Right lobe of liver (tissue), 6 donors: ENCODE data around the gene SLC38A8. TPM values are rescaled to one million over a fixed set of nuclear protein-coding genes. Genes with fewer than 3 reads are reported as not detected.

Experiments
- ATAC-seq, 4 donors: fragments of 200-7000 bp; cut with Tn5 transposase; one replicate each; pipeline ENCODE4 v1.9.1; 2020; ENCODE audit warnings: mild to moderate bottlenecking in 4 of 4, moderate library complexity in 4 of 4
- DNase-seq, 3 donors: peaks; one replicate each; pipeline ENCODE4 v3.0.0-alpha.2; 2020
- H3K27ac ChIP-seq, 3 donors: fragments of 200-600 bp; one replicate each; pipeline ENCODE4 v1.8.0; 2022
- H3K27me3 ChIP-seq, 2 donors: fragments of 200-600 bp; one replicate each; pipeline ENCODE4 v1.8.0; 2022
- H3K36me3 ChIP-seq, 4 donors: fragments of 200-600 bp; sonication (generic) in 1 of 4; one replicate each; pipeline versions ENCODE4 v1.5.1 to v1.8.0; 2017 to 2022; ENCODE audit warnings: control low read depth in 1 of 4
- H3K4me1 ChIP-seq, 4 donors: fragments of 200-600 bp; sonication (generic) in 1 of 4; one replicate each; pipeline versions ENCODE4 v1.5.1 to v1.8.0; 2017 to 2022; ENCODE audit warnings: control low read depth in 1 of 4
- H3K4me3 ChIP-seq, 3 donors: fragments of 200-600 bp; one replicate each; pipeline ENCODE4 v1.8.0; 2022
- H3K9me3 ChIP-seq, 4 donors: fragments of 200-600 bp; sonication (generic) in 1 of 4; one replicate each; pipeline versions ENCODE4 v1.5.1 to v1.8.0; 2017 to 2022; ENCODE audit warnings: control low read depth in 1 of 4
- CTCF ChIP-seq, 4 donors: fragments of 200-600 bp in 3 of 4; fragments of 450-650 bp in 1 of 4; IDR thresholded peaks; one replicate each; pipeline versions ENCODE4 v1.5.1 to v1.8.0; 2016 to 2022; ENCODE audit warnings: antibody characterized with exemption in 4 of 4, mild to moderate bottlenecking in 2 of 4
- POLR2A ChIP-seq: fragments of 450-650 bp; IDR thresholded peaks from one replicate; pipeline ENCODE4 v1.6.1; 2017; ENCODE audit warnings: antibody characterized with exemption, mild to moderate bottlenecking
- WGBS: methylation state at CpG from one replicate; pipeline ENCODE4 v1.1.6; 2018; ENCODE audit warnings: low coverage, low lambda C conversion rate; ENCODE audit not compliant: insufficient coverage; ENCODE audit errors: missing lambda C conversion rate; 5-methylcytosine and 5-hydroxymethylcytosine counted together
- intact Hi-C, 2 donors: fragments of 100-400 bp; cut with DNase I; formaldehyde crosslinking; loops; one replicate each; pipeline versions ENCODE4 v1.11.2 to v1.14.1; 2022
- total RNA-seq, 6 experiments: library from RNA; depleted of rRNA in 2 of 6; stranded (reverse); fragments of >200 nt in 2 of 6; fragmentation: NEBNext Ultra II Directional in 3 of 6; extraction: Animal tissue kit (Norgen Biotek cat#: 25700) in 3 of 6; gene quantifications; one replicate each; pipeline versions ENCODE4 v1.1.0 to v1.2.4, GENCODE V29; 2016 to 2023
- donor health status: DM: no; HTN: yes; CAD: no.
- donor health status: DM: no; HTN: no; CAD: no.
- donor health status: DM: no; HTN: no; CAD: no.
- donor health status: DM: no; HTN: yes; CAD: no.
- donor health status: DM: no; HTN: yes; CAD: no.

Gene SLC38A8
- total RNA-seq, 6 experiments from 2014 or later, result not detected

- Histone ChIP-seq H3K4me1 (no peaks in the 10 kb centered on the region), H3K4me3 (no peak overlapping the region), H3K9me3 (no peaks in the 10 kb centered on the region), H3K27ac (no peak overlapping the region), H3K27me3 (no peaks in the 10 kb centered on the region), H3K36me3 (no peaks in the 10 kb centered on the region)
- whole genome bisulfite sequencing, result 85% methylated on average over 10 of the region's 19 CpGs
- ATAC-seq (no peak), DNase-seq (peak in 1 of 3 donors; percentile 44)
- intact Hi-C loops, result loop anchor here (10.0 kb wide), 2 partner anchors 121 to 221 kb away; no protein-coding TSS in a partner anchor
- TF ChIP-seq CTCF (IDR thresholded peaks at IDR 0.05) (no peak), POLR2A (no peak)
These were observed 3.3 kb upstream of the SLC38A8 start for GRCh38 chr16:84045818-84046470.

GRCh38 chr16:84045001-84045817, 2.6 kb upstream of the SLC38A8 start:
- Histone ChIP-seq H3K27me3 (no peaks in the 10 kb centered on the region), H3K4me1 (no peaks in the 10 kb centered on the region), H3K36me3 (no peaks in the 10 kb centered on the region), H3K4me3 (no peak overlapping the region), H3K9me3 (no peaks in the 10 kb centered on the region), H3K27ac (no peak overlapping the region)
- ATAC-seq, result no peak
- DNase-seq, result peak in 1 of 3 donors; percentile 45
- TF ChIP-seq CTCF (IDR thresholded peaks at IDR 0.05) (no peak), POLR2A (no peak)
- intact Hi-C loops, result loop anchor here (10.0 kb wide), 2 partner anchors 120 to 220 kb away; no protein-coding TSS in a partner anchor
- WGBS, result no CpG with 5 or more reads among the region's 36 CpGs

GRCh38 chr16:84044118-84044488, 1.5 kb upstream of the SLC38A8 start:
- no peak overlapping the region for H3K4me3 ChIP-seq
- TF ChIP-seq CTCF (IDR thresholded peaks at IDR 0.05) (peak; percentile 20 to 42 (median 34)), POLR2A (no peak)
- DNase-seq (peak in 1 of 3 donors; percentile 33), ATAC-seq (peak; percentile 20 to 66 (median 50))
- H3K4me1 ChIP-seq, result no peaks in the 10 kb centered on the region
- 27% methylated on average over 5 of the region's 5 CpGs for WGBS
- H3K27me3 ChIP-seq, result no peaks in the 10 kb centered on the region
- intact Hi-C loops, result loop anchor here (10.0 kb wide), 2 partner anchors 119 to 219 kb away; no protein-coding TSS in a partner anchor
- no peaks in the 10 kb centered on the region for H3K36me3 ChIP-seq
- H3K9me3 ChIP-seq, result no peaks in the 10 kb centered on the region
- H3K27ac ChIP-seq, result no peak overlapping the region

GRCh38 chr16:84043486-84044117, 1.0 kb upstream of the SLC38A8 start:
- Histone ChIP-seq H3K9me3 (no peaks in the 10 kb centered on the region), H3K36me3 (no peaks in the 10 kb centered on the region), H3K4me1 (no peaks in the 10 kb centered on the region), H3K27me3 (no peaks in the 10 kb centered on the region), H3K4me3 (no peak overlapping the region), H3K27ac (no peak overlapping the region)
- intact Hi-C loops, result loop anchor here (10.0 kb wide), 2 partner anchors 119 to 219 kb away; no protein-coding TSS in a partner anchor
- 22% methylated on average over 8 of the region's 18 CpGs for WGBS
- ATAC-seq (peak in 1 of 4 donors; percentile 9), DNase-seq (peak in 1 of 3 donors; percentile 42)
- no peak for TF ChIP-seq CTCF (IDR thresholded peaks at IDR 0.05)
- TF ChIP-seq POLR2A, result no peak
